Astrocyte of the cerebellum (primary cell): ENCODE results near the gene PISD.

ENCODE experiments used
- DNase-seq: peaks from one replicate; pipeline ENCODE4 v3.0.0-alpha.2; 2011; ENCODE audit warnings: low read depth
- H3K4me3 ChIP-seq: 2 replicates; pipeline ENCODE4 v1.5.1; 2011; ENCODE audit warnings: mild to moderate bottlenecking, low read depth, low read length, moderate library complexity
- CTCF ChIP-seq: IDR thresholded peaks from 2 replicates; pipeline ENCODE4 v1.5.1; 2012; ENCODE audit warnings: low read length, low read depth, moderate library complexity, mild to moderate bottlenecking; ENCODE audit errors: missing control alignments
- in situ Hi-C: cut with HindIII; loops from 2 replicates; pipeline ENCODE4 v1.10.0; 2017; ENCODE audit warnings: low sequenced_read_pairs

The PISD gene

DNA sequence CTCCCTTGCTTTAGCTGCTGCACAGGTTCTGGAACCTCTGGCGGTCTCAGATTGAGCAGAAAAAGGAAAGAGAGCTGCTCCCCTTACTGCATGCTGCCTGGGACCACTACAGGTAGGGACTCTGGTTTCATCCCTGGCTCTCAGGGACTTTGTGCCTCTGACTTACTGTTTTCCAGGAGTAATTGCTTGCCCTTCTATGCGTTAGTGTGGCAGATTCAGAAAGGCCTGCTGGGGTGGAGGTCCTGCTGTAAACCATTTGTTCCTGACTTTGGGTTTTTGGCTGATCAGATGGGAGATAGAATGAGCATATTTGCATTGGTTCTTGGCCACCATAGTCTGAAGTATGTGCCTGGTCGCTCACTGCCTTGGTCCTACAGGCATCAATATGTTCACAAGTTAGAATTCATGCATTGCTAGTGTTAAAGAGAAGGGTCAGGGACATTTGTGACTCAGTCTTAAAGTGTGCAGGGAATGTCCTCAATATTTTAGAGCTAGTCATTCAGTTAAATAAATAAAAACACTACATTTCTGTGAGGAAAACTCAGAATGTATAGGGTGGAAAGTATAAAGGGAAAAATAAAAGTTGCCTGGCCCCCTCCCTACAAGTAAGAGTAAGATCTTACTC is 78.0 kb downstream of the PISD start:
- in situ Hi-C loops: no loop called here
- no peak overlapping the region for H3K4me3 ChIP-seq

GRCh38 chr22:31579835-31580242 is 82.2 kb downstream of the PISD start:
- no peak overlapping the region for H3K4me3 ChIP-seq
- in situ Hi-C loops: no loop called here
- no peak for TF ChIP-seq CTCF

More for the DNA sequence above, 78.0 kb downstream of the PISD start:
- TF ChIP-seq CTCF: no peak
- no peak for DNase-seq

GRCh38 chr22:31578171-31578570 is 83.8 kb downstream of the PISD start:
- TF ChIP-seq CTCF: no peak
- H3K4me3 ChIP-seq: no peak overlapping the region
- no peak for DNase-seq
- in situ Hi-C loops: no loop called here

More at GRCh38 chr22:31579835-31580242, 82.2 kb downstream of the PISD start:
- DNase-seq: no peak

GRCh38 chr22:31577711-31578110 is 84.3 kb downstream of the PISD start:
- in situ Hi-C loops: no loop called here
- no peak for DNase-seq
- no peak overlapping the region for H3K4me3 ChIP-seq
- no peak for TF ChIP-seq CTCF

- TF ChIP-seq CTCF: no peak
- DNase-seq: no peak
- in situ Hi-C loops: no loop called here
- H3K4me3 ChIP-seq: no peak overlapping the region
These were observed 86.8 kb downstream of the PISD start for GRCh38 chr22:31575190-31575589.

DNA sequence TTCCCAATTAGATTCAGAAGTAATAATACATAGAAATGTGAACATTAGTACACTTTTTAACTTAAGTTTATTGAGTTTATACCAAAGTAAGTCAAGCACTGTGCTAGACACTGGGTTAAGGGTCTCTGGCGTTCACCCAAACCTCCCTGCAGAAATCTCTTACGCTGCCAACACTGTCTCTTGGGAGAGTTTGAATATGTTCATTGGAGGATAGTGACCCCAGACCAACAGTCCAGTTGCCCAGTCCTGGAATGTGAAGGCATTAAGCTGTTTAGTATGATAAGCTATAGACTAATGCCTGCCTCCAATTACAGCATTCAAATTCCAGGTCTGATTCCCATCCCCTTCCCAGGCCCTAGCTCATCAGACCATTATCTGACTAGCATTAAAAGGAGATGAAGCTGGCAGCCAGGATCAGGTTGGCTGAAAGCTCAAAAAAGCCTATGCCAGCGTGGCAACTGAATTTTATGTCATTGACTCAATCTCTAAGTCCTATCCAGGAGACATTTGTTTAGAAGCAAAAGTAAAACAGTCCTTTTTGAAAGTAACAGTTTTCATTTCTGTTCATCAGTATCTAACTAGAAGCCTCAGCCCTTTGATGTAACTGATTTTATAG is 87.9 kb downstream of the PISD start:
- in situ Hi-C loops: no loop called here
- no peak for DNase-seq
- TF ChIP-seq CTCF: no peak
- H3K4me3 ChIP-seq: no peak overlapping the region
